WERI-Rb-1 (cell line): ENCODE results near the gene GPR151.

Experiments
- DNase-seq: peaks from one replicate; pipeline ENCODE4 v3.0.0-alpha.2; 2020
- H3K27ac ChIP-seq: fragments of 250-450 bp; sonication (Bioruptor Pico); 2 replicates; pipeline ENCODE4 v1.5.1; 2020; ENCODE audit warnings: mild to moderate bottlenecking, moderate library complexity
- H3K27me3 ChIP-seq: fragments of 250-450 bp; sonication (Bioruptor Pico); 2 replicates; pipeline ENCODE4 v1.5.1; 2021; ENCODE audit warnings: mild to moderate bottlenecking, low read depth, moderate library complexity; ENCODE audit not compliant: insufficient read depth, severe bottlenecking
- H3K36me3 ChIP-seq: fragments of 250-450 bp; sonication (Bioruptor Pico); 2 replicates; pipeline ENCODE4 v1.5.1; 2020; ENCODE audit warnings: mild to moderate bottlenecking, moderate library complexity
- H3K4me3 ChIP-seq: 2 replicates; pipeline ENCODE4 v1.5.1; 2011; ENCODE audit warnings: low read depth, mild to moderate bottlenecking, control low read depth, low read length
- H3K9me3 ChIP-seq: fragments of 250-450 bp; sonication (Bioruptor Pico); 2 replicates; pipeline ENCODE4 v1.5.1; 2021; ENCODE audit warnings: mild to moderate bottlenecking, moderate library complexity; ENCODE audit not compliant: severe bottlenecking
- TF ChIP-seq, protein P1 (sequence below): IDR thresholded peaks from 2 replicates; pipeline ENCODE4 v1.5.1; 2011; ENCODE audit warnings: low read depth, mild to moderate bottlenecking, control low read depth, inconsistent platforms, low read length

GPR151 gene

DNA sequence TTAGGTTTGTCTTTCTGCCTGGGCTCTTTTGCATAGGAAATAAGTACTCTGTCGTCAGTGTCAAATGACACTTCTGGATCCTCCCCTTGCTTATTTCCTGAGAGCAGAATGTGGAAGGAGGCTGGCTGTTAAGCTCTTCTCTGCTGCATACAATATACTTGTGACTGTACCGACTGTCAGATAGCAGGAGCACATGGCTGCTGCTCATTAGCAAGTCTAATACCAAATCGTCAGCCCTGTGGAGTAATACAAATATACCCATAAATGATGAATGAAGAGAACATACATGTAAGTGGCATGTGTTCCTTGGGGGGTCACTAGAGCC, at the start of gene GPR151:
GPR151 (minus strand) TSS at position 40 of the 325 bp plus-strand sequence. CDS start 77 bp downstream, outside the sequence.
- H3K27ac ChIP-seq, result peak within 1 kb of the TSS; percentile 9
- no peaks in the 10 kb centered on the region for H3K27me3 ChIP-seq
- no peak for DNase-seq
- H3K4me3 ChIP-seq, result no peak within 1 kb of the TSS
- H3K36me3 ChIP-seq, result peaks cover 15% of the 10 kb centered on the region
- TF ChIP-seq, protein P1, sequence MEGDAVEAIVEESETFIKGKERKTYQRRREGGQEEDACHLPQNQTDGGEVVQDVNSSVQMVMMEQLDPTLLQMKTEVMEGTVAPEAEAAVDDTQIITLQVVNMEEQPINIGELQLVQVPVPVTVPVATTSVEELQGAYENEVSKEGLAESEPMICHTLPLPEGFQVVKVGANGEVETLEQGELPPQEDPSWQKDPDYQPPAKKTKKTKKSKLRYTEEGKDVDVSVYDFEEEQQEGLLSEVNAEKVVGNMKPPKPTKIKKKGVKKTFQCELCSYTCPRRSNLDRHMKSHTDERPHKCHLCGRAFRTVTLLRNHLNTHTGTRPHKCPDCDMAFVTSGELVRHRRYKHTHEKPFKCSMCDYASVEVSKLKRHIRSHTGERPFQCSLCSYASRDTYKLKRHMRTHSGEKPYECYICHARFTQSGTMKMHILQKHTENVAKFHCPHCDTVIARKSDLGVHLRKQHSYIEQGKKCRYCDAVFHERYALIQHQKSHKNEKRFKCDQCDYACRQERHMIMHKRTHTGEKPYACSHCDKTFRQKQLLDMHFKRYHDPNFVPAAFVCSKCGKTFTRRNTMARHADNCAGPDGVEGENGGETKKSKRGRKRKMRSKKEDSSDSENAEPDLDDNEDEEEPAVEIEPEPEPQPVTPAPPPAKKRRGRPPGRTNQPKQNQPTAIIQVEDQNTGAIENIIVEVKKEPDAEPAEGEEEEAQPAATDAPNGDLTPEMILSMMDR, result no peak
- H3K9me3 ChIP-seq, result no peaks in the 10 kb centered on the region

DNA sequence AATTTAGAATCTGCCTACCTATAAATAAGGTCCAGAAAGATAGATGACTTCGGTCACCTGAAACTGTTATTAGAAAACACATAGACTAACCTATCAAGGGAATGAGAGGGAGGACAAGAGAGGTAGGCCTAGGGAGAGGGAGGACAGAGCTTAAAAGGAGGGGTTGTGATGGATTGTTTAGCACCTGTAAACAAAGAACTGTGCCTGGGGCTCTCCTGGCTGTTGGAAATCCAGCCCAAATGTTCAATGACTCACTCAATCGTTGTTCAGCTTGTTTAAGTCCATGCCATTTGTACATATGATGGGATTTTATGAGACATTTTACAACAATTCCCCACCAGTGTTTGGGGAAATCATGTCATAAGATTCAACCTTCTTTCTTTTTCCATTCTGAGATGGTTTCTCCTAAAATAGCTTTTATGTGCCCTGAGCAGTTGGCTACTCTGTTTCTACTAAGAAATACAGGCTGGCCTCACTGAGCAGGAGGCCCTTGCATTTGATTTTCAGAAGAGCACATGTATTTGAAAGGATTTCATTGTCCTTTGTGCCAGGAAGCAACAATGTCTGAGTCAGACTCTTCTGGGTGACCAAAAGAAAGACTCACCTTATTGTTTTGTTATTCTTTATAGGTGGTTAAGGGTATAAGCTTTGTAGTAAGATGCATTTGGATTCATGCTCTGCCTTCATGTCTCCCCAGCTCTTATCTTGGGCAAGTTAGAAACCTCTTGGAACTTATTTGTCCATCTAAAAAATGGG, 48.2 kb upstream of the GPR151 start:
- H3K9me3 ChIP-seq, result no peaks in the 10 kb centered on the region
- DNase-seq, result no peak

DNA sequence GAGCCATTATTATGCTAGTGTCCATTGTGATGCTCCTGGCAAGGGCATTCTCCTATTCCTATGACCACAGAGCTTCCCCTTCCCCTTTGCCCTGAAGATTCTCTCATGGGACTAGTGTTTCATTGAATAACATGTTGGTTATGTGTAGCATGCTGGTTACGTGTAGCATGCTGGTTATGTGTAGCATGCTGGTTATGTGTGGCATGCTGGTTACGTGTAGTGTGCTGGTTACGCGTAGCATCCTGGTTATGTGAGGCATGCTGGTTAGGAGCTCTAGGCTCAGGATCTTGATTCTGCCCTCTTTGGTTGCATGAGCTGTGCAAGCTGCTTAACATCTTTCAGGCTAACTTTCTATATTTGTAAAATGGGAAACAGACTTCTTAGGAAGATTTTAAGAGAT, 46.5 kb upstream of the GPR151 start:
- H3K9me3 ChIP-seq, result no peaks in the 10 kb centered on the region
- no peak for DNase-seq
- H3K27ac ChIP-seq, result no peak overlapping the region
- no peaks in the 10 kb centered on the region for H3K27me3 ChIP-seq
- H3K36me3 ChIP-seq, result no peaks in the 10 kb centered on the region
- H3K4me3 ChIP-seq, result no peak overlapping the region
- TF ChIP-seq, protein P1, result no peak

More for the DNA sequence above, 48.2 kb upstream of the GPR151 start:
- Histone ChIP-seq H3K36me3 (no peaks in the 10 kb centered on the region), H3K27ac (no peak overlapping the region), H3K4me3 (no peak overlapping the region), H3K27me3 (no peaks in the 10 kb centered on the region)
- TF ChIP-seq, protein P1, result no peak

DNA sequence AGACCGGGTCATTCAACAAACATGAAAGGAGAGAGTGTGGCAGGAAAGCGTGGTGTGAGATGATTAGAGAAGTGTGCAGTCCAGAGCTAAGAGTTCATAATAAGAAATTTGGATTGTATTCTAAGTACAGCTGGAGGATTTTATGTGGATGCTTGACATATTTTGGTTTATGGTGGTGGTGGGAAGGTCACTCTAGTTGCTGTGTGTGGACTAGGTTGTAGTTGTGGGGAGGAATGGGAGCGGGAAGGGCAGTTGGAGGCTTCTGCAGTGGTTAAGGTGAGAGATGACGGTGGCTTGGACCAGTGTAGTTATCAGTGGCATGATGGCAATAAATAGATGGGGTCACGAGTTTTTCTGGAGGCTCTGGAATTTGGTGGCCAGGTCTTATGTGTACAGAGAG, 45.7 kb upstream of the GPR151 start:
- H3K27ac ChIP-seq, result no peak overlapping the region
- TF ChIP-seq, protein P1, result no peak
- H3K36me3 ChIP-seq, result no peaks in the 10 kb centered on the region
- no peaks in the 10 kb centered on the region for H3K9me3 ChIP-seq
- no peak for DNase-seq
- H3K27me3 ChIP-seq, result no peaks in the 10 kb centered on the region
- no peak overlapping the region for H3K4me3 ChIP-seq

DNA sequence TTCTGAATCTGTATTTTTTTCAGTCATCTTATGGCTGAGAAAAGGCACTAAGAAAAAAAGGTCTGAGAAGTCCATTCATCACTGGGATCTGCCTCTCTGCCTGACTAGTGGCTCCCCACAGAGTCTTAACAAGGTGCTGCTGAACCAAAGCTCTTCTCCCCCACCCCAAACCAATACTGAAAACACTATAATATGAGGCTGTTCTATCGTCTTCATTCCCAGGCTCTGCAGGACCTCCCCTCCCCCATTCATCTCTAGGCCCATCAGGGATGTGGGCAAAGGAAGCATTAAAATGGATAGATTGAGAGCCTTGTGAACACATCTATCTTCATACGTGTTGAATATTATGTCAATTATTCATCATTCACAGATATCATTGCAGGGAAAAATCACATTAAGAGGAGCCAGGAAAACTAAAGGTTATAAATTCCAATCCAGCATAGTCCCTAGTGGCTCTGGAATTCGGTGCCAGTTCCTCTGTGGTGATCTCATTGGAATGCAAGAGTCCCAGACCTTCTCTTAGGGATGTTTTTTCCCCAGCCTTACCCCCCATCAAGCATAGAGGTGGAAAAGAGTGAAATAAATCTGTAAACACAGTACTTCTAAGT, 44.3 kb upstream of the GPR151 start:
- H3K27ac ChIP-seq, result no peak overlapping the region
- DNase-seq, result no peak
- no peaks in the 10 kb centered on the region for H3K27me3 ChIP-seq
- H3K9me3 ChIP-seq, result no peaks in the 10 kb centered on the region
- no peak overlapping the region for H3K4me3 ChIP-seq
- TF ChIP-seq, protein P1, result no peak
- no peaks in the 10 kb centered on the region for H3K36me3 ChIP-seq
